Measurements from ENCODE around the gene CACNA2D1.

Gene CACNA2D1

DNA sequence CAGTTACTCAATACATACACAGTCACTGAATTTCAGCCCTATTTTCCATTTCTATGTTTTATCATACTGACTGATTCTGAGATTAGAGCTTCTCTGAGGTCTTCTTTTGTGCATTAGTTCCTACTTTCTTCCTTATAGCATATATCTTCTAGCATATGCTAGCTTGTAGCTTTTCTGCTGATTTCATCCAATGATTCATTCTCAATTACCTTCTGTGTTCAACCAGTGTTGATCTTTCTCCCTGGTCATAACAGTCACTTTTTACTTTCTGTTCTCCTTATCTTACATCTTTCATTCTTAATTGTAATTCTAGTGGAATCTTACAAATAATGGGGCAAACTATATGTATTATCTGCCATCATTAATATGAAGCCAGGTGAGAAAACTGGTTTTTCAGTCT, 514.2 kb downstream of the CACNA2D1 start:
- no peak for DNase-seq

DNA sequence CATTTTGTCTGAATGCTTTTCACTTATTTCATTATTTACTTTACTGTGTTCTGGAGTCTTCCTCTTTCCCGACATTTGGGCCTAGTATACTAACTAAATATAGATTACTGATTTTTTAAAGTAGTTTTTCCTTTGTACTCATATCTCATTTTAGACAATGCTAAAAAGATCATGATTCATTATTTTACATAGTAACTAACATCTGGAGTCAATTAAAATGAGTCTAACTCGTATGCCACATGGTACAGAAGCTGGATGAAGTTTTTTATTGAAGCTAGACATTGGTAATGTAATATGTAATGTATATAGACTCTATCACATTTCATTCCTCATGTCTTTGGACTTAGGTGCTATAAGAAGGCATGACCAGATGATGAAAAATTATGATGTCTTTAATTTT, 517.4 kb downstream of the CACNA2D1 start:
- no peak for DNase-seq

DNA sequence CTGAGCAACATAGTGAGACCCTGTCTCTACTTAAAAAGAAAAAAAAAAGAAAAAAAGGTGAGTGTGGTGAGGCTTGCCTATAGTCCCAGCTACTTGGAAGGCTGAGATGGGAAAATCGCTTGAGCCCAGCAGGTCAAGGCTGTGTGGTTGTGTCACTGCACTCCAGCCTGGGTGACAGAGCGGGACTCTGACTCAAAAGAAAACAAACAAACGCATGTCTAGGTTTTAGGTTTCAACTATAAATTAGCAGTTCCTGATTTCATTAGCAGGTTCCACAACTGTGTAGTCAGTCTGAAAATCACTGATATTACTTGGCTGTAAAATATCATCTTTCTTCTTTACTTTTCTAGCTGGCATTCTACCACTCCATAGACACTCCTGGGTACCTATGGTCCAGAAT, 518.0 kb downstream of the CACNA2D1 start:
- no peak for DNase-seq

DNA sequence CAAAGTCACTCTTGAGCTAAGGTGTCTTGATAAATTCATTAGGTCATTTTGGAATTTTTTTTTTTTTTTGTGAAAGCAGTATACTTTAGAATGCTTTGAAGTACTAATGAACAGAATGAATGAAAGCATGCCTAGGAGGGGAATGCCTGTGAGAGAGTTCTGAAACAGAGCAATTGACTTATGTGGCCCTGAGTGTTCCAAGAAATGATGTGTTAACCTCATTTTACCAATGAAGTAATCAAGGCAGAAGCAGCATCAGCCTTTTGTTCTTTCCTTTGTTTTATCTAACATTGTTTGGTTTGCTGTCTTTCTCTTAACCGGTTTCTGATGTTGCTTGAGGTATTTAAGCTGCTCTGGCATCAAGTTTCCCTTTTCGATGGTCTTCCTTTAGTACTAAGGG, 519.1 kb downstream of the CACNA2D1 start:
- no peak for DNase-seq

DNA sequence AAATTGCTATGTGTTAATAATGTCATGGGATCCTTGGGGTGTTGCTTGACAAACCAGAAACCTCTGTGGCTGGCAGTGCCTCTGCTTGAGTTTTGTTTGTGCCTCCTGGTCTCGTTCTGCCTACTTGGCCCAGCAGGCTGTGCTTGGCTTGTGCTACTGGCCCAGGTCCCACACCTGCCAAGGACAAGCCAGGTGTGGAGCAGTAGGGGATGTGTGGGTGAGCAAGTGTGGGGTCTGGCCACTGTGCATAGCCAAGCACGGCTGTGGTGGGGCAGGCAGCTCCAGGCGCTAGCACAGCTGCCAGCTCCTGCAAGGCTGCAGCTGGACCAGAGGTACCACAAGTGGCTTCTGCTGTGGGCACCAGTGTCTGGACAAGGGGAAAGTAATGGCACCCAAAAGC, 524.1 kb downstream of the CACNA2D1 start:
- no peak for DNase-seq

DNA sequence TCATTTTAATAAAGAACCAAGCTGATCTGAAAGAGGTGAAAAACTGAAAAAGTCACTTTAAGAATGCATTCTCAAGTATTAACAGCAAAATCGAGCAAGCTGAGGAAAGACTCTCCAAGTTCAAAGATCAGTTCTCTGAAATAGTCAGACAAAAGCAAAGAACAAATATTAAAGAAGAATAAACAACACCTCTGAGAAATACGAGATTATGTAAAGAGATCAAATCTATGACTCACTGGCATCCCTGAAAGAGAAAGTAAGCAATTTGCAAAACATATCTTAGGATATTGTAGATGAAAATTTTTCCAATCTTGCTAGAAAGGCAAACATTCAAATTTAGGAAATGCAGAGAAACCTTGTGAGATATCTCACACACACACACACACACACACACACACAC, 535.4 kb downstream of the CACNA2D1 start:
- no peak for DNase-seq

DNA sequence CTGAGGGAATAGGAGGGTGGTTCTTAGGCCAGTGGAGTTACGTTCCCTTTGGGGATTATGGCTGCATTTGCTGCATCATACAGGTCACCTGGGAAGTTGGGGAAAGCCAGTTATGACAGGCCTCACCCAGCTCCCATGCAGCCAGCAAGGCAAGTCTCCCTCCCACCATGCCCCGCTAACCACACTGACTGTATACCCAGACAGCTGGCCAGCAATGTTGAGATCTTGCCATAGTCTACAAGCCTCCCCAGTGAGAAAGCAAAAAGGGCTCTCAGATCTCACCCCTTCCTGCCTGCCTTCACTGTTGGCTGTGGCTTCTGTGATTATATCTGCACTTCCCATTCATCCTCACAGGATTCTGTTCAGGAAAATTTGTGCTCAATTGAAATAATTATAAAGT, 540.5 kb downstream of the CACNA2D1 start:
- no peak for DNase-seq

DNA sequence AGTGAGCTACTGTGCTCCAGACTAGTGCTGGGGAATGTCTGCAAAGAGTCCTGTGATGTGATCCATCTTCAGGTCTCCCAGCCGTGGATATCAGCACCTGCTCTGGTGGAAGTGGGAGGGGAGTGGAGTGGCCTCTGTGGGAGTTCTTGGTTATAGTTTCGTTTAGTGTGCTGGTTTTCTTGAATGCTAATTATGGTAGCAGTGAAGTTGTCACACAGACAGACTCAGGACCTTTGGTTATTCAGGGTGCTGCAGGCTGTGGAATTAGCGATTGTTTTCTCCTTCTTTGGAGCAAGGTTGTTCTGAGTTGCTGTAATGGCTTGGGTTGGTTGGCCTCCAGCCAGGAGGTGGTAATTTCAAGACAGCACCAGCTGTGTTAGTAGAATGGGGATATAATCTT, 541.0 kb downstream of the CACNA2D1 start:
- no peak for DNase-seq
